Measurements from ENCODE around the gene IRGQ.

GRCh38 chr19:43625918-43626579 lies 30.1 kb upstream of the IRGQ start:
- no peak for TF ChIP-seq GATA2 (IDR thresholded peaks at IDR 0.05; ENCODE audit: low read depth, low read length)
- no peak for TF ChIP-seq GATA3 (IDR thresholded peaks at IDR 0.05; ENCODE audit: low read depth, low read length)

Measured in SH-SY5Y (cell line).